PC-3 (cell line): Measurements from ENCODE around the gene ATP10A. TPM values are rescaled to one million over a fixed set of nuclear protein-coding genes. Genes with fewer than 3 reads are reported as not detected.

ENCODE experiments used
- ATAC-seq: fragments of 200-7000 bp; cut with Tn5 transposase; 2 replicates; pipeline ENCODE4 v1.9.1; 2020; ENCODE audit warnings: mild to moderate bottlenecking, moderate library complexity
- BruUV-seq: library from RNA; stranded (reverse); fragments of 400-500 nt; replicated peaks from 2 replicates; lab custom pipeline; 2021; lab: Mats Ljungman, UMichigan
- CTCF ChIA-PET: fragments of 300-600 bp; sonication (Branson Sonifier 250); formaldehyde crosslinking; loops from one replicate; lab custom pipeline; 2022; ENCODE audit warnings: antibody characterized with exemption; lab: Charles Lee
- POLR2A ChIA-PET: fragments of 300-600 bp; sonication (Branson Sonifier 250); formaldehyde crosslinking; loops from one replicate; lab custom pipeline; 2022; ENCODE audit warnings: antibody characterized with exemption; ENCODE audit not compliant: unreplicated experiment; lab: Charles Lee
- DNase-seq: peaks from one replicate; pipeline ENCODE4 v3.0.0-alpha.2; 2015
- H2AFZ ChIP-seq: fragments of 300-600 bp; sonication (generic); 2 replicates; pipeline ENCODE4 v1.6.0; 2016; ENCODE audit warnings: antibody characterized with exemption, low read length
- H3F3A ChIP-seq: fragments of 300-600 bp; sonication (generic); one replicate; pipeline ENCODE4 v1.6.0; 2017; ENCODE audit warnings: antibody characterized with exemption, low read length, control low read depth, mild to moderate bottlenecking; ENCODE audit not compliant: unreplicated experiment
- H3K27ac ChIP-seq: fragments of 300-600 bp; sonication (generic); 2 replicates; pipeline ENCODE4 v1.5.1; 2016; ENCODE audit warnings: mild to moderate bottlenecking, low read length
- H3K27me3 ChIP-seq: fragments of 300-600 bp; sonication (generic); 2 replicates; pipeline ENCODE4 v1.6.1; 2016; ENCODE audit warnings: low read length, mixed read lengths
- H3K36me3 ChIP-seq: fragments of 300-600 bp; sonication (generic); 2 replicates; pipeline ENCODE4 v1.6.1; 2016; ENCODE audit warnings: low read depth, mixed run types, low read length, mixed read lengths
- H3K4me1 ChIP-seq: fragments of 300-600 bp; sonication (generic); 2 replicates; pipeline ENCODE4 v1.5.1; 2016; ENCODE audit warnings: low read length; ENCODE audit not compliant: insufficient read depth
- H3K4me2 ChIP-seq: fragments of 300-600 bp; sonication (generic); 2 replicates; pipeline ENCODE4 v1.6.0; 2016; ENCODE audit warnings: low read length
- H3K4me3 ChIP-seq: fragments of 300-600 bp; sonication (generic); 2 replicates; pipeline ENCODE4 v1.5.1; 2016; ENCODE audit warnings: mild to moderate bottlenecking, low read length, mixed read lengths
- H3K79me2 ChIP-seq: fragments of 300-600 bp; sonication (generic); 2 replicates; pipeline ENCODE4 v1.6.1; 2017; ENCODE audit warnings: low read length, mixed read lengths
- H3K9ac ChIP-seq: fragments of 300-600 bp; sonication (generic); 2 replicates; pipeline ENCODE4 v1.6.0; 2016; ENCODE audit warnings: mild to moderate bottlenecking, low read length
- H3K9me2 ChIP-seq: fragments of 300-600 bp; sonication (generic); replicated peaks from 2 replicates; pipeline ENCODE4 v1.6.1; 2016; ENCODE audit warnings: mixed run types, low read length, mixed read lengths
- H3K9me3 ChIP-seq: fragments of 300-600 bp; sonication (generic); 2 replicates; pipeline ENCODE4 v1.6.1; 2016; ENCODE audit warnings: low read length, mixed read lengths
- H4K20me1 ChIP-seq: fragments of 300-600 bp; sonication (generic); 2 replicates; pipeline ENCODE4 v1.6.1; 2016; ENCODE audit warnings: low read length, mixed read lengths
- EZH2 ChIP-seq: fragments of 300-600 bp; sonication (generic); IDR thresholded peaks from one replicate; pipeline ENCODE4 v1.6.1; 2017; ENCODE audit warnings: antibody characterized with exemption, mild to moderate bottlenecking, low read length; ENCODE audit not compliant: unreplicated experiment
- EZH2phosphoT487 ChIP-seq: fragments of 300-600 bp; sonication (generic); IDR thresholded peaks from 2 replicates; pipeline ENCODE4 v1.6.1; 2018; ENCODE audit warnings: mild to moderate bottlenecking, antibody characterized with exemption, low read length, borderline replicate concordance
- intact Hi-C: fragments of 100-400 bp; cut with micrococcal nuclease; formaldehyde crosslinking; loops from 2 replicates; pipeline ENCODE4 v1.9.0; 2023
- total RNA-seq: library from RNA; depleted of rRNA; stranded (reverse); fragments of >200 nt; gene quantifications from 2 replicates; pipeline ENCODE4 v1.2.3, GENCODE V29; 2014
- TF ChIP-seq, protein P1 (sequence below): fragments of 300-600 bp; sonication (generic); conservative IDR thresholded peaks from 2 replicates; pipeline ENCODE4 v1.5.1; 2017; ENCODE audit warnings: antibody characterized with exemption, low read depth, mild to moderate bottlenecking, low read length

Gene ATP10A
- total RNA-seq, 1 experiment from 2014 or later = 2.6 TPM

GRCh38 chr15:25807063-25807462 lies 56.1 kb downstream of the ATP10A start:
- H3K9me3 ChIP-seq = no peaks in the 10 kb centered on the region
- no peaks in the 10 kb centered on the region for H3F3A ChIP-seq
- ChIA-PET POLR2A (no interaction called here), CTCF (no interaction called here)
- no peaks in the 10 kb centered on the region for H3K36me3 ChIP-seq
- no peak for ATAC-seq
- no peaks in the 10 kb centered on the region for H3K27me3 ChIP-seq
- H2AFZ ChIP-seq = no peak overlapping the region
- DNase-seq = no peak
- no peak overlapping the region for H3K9ac ChIP-seq
- intact Hi-C loops = no loop called here
- H4K20me1 ChIP-seq = no peaks in the 10 kb centered on the region
- no TSS peak for BruUV-seq
- H3K27ac ChIP-seq = no peak overlapping the region
- TF ChIP-seq, protein P1, sequence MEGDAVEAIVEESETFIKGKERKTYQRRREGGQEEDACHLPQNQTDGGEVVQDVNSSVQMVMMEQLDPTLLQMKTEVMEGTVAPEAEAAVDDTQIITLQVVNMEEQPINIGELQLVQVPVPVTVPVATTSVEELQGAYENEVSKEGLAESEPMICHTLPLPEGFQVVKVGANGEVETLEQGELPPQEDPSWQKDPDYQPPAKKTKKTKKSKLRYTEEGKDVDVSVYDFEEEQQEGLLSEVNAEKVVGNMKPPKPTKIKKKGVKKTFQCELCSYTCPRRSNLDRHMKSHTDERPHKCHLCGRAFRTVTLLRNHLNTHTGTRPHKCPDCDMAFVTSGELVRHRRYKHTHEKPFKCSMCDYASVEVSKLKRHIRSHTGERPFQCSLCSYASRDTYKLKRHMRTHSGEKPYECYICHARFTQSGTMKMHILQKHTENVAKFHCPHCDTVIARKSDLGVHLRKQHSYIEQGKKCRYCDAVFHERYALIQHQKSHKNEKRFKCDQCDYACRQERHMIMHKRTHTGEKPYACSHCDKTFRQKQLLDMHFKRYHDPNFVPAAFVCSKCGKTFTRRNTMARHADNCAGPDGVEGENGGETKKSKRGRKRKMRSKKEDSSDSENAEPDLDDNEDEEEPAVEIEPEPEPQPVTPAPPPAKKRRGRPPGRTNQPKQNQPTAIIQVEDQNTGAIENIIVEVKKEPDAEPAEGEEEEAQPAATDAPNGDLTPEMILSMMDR = no peak
- TF ChIP-seq EZH2 (no peak), EZH2phosphoT487 (no peak)
- no peak overlapping the region for H3K4me2 ChIP-seq
- no peaks in the 10 kb centered on the region for H3K9me2 ChIP-seq
- no peak overlapping the region for H3K4me3 ChIP-seq
- no peaks in the 10 kb centered on the region for H3K79me2 ChIP-seq
- H3K4me1 ChIP-seq = no peaks in the 10 kb centered on the region

- Histone ChIP-seq H4K20me1 (no peaks in the 10 kb centered on the region), H3K9me3 (no peaks in the 10 kb centered on the region), H3K27ac (no peak overlapping the region), H3K4me1 (no peaks in the 10 kb centered on the region), H3K36me3 (no peaks in the 10 kb centered on the region), H3K4me2 (no peak overlapping the region), H3K79me2 (no peaks in the 10 kb centered on the region), H3F3A (no peaks in the 10 kb centered on the region), H3K9ac (no peak overlapping the region), H3K27me3 (no peaks in the 10 kb centered on the region), H3K9me2 (no peaks in the 10 kb centered on the region), H3K4me3 (no peak overlapping the region), H2AFZ (no peak overlapping the region)
- ChIA-PET CTCF (no interaction called here), POLR2A (no interaction called here)
- intact Hi-C loops = no loop called here
- BruUV-seq = no TSS peak
- ATAC-seq (no peak), DNase-seq (peak; percentile 29)
- TF ChIP-seq, protein P1 = no peak
- no peak for TF ChIP-seq EZH2
- no peak for TF ChIP-seq EZH2phosphoT487
Measured at GRCh38 chr15:25805031-25805430, 58.1 kb downstream of the ATP10A start.

GRCh38 chr15:25804451-25804850 lies 58.7 kb downstream of the ATP10A start:
- CTCF ChIA-PET = no interaction called here
- Histone ChIP-seq H3K9me3 (no peaks in the 10 kb centered on the region), H3F3A (no peaks in the 10 kb centered on the region), H3K79me2 (no peaks in the 10 kb centered on the region), H3K27me3 (no peaks in the 10 kb centered on the region), H2AFZ (no peak overlapping the region), H3K27ac (no peak overlapping the region), H4K20me1 (no peaks in the 10 kb centered on the region), H3K9me2 (no peaks in the 10 kb centered on the region), H3K9ac (no peak overlapping the region), H3K36me3 (no peaks in the 10 kb centered on the region), H3K4me1 (no peaks in the 10 kb centered on the region), H3K4me2 (no peak overlapping the region), H3K4me3 (no peak overlapping the region)
- DNase-seq (no peak), ATAC-seq (no peak)
- BruUV-seq = no TSS peak
- intact Hi-C loops = no loop called here
- no peak for TF ChIP-seq EZH2
- TF ChIP-seq, protein P1 = no peak
- POLR2A ChIA-PET = no interaction called here
